ENCODE measurements around the gene NFIX.

NFIX gene

GRCh38 chr19:13115936-13116281, 120.6 kb downstream of the NFIX start:
- DNase-seq = no peak

GRCh38 chr19:13116282-13117175, 121.3 kb downstream of the NFIX start, which contains the start of gene TRMT1:
Gene TRMT1, minus strand, starts transcription at chr19:13116740. Its CDS starts 341 bp downstream, at chr19:13116399.
- peak; percentile 56 for DNase-seq

- no peak for DNase-seq
Measured at GRCh38 chr19:13117176-13117771, 122.0 kb downstream of the NFIX start.

GRCh38 chr19:13117772-13118423, 122.6 kb downstream of the NFIX start, which contains the start of gene NACC1:
Gene NACC1, plus strand, starts transcription at chr19:13118264. Its CDS starts 16,944 bp downstream, at chr19:13135208.
- DNase-seq = peak; percentile 67

- DNase-seq = no peak
Measured at GRCh38 chr19:13118424-13119193, 123.3 kb downstream of the NFIX start.

GRCh38 chr19:13119627-13120026, 124.4 kb downstream of the NFIX start:
- no peak for DNase-seq

GRCh38 chr19:13120031-13120430, 124.8 kb downstream of the NFIX start:
- DNase-seq = no peak

GRCh38 chr19:13120817-13121216, 125.5 kb downstream of the NFIX start:
- no peak for DNase-seq

GRCh38 chr19:13121551-13122274, 126.4 kb downstream of the NFIX start:
- DNase-seq = no peak

GRCh38 chr19:13122275-13122878, 127.1 kb downstream of the NFIX start:
- no peak for DNase-seq

GRCh38 chr19:13122980-13123957, 128.0 kb downstream of the NFIX start:
- DNase-seq = no peak

GRCh38 chr19:13127051-13127450, 131.8 kb downstream of the NFIX start:
- DNase-seq = no peak

GRCh38 chr19:13127811-13128575, 132.7 kb downstream of the NFIX start:
- DNase-seq = no peak

- DNase-seq = no peak
Measured at GRCh38 chr19:13128583-13128982, 133.3 kb downstream of the NFIX start.

GRCh38 chr19:13129384-13129783, 134.1 kb downstream of the NFIX start:
- no peak for DNase-seq

- no peak for DNase-seq
Measured at GRCh38 chr19:13130886-13131490, 135.7 kb downstream of the NFIX start.

GRCh38 chr19:13132471-13133180, 137.4 kb downstream of the NFIX start:
- no peak for DNase-seq

GRCh38 chr19:13133241-13133870, 138.1 kb downstream of the NFIX start:
- no peak for DNase-seq

Data from NCI-H2081 treated with DMSO at 0.1 percent for 48 hours (cell line).